Stimulated activated CD8-positive, alpha-beta memory T cell treated with anti-CD3 and anti-CD28 coated beads, Interleukin-2, amount 100 ng/mL, for 1 hour (primary cell): ENCODE results near the gene CILP.

Experiments
- DNase-seq, 2 donors: peaks; one replicate each; pipeline ENCODE4 v3.0.0-alpha.2; 2020; ENCODE audit warnings: low read depth in 2 of 2

The CILP gene

GRCh38 chr15:65147902-65148301 lies 63.4 kb downstream of the CILP start:
- DNase-seq, result no peak

DNA sequence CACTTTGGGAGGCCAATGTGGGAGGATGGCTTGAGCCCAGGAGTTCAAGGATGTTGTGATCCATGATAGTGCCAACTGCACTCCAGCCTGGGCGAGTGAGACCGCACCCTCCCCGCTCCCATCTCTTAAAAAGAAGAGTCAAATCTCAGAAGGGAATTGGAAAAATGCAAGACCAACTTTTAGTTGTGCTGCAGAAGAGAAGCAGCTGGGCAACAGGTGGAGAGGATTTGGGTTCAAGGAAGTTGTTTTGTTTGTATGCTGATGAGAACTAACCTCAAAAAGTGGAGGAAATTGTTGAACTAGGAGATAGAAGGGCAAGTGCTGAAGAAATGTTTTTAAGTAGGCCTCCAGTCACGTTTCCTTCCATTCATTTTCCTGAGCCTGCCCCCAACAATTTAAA lies 64.8 kb downstream of the CILP start:
- DNase-seq, result no peak
